Frontal cortex (tissue), 4 donors: Measurements from ENCODE around the gene AP1B1. TPM values are rescaled to one million over a fixed set of nuclear protein-coding genes. Genes with fewer than 3 reads are reported as not detected.

Experiments used
- DNase-seq, 2 donors: peaks; one replicate each; pipeline ENCODE4 v3.0.0; 2012; ENCODE audit warnings: low spot score in 2 of 2
- FAIRE-seq: peaks from 2 replicates; lab custom pipeline; 2012; peaks lifted over from hg19 to GRCh38; lab: Jason Lieb, UNC
- total RNA-seq: library from RNA; depleted of rRNA; stranded (reverse); fragments of >200 nt; gene quantifications from one replicate; pipeline ENCODE4 v1.2.3, GENCODE V29; 2014
- donor health status: control.
- donor health status: control.
- donor health status: control.

The AP1B1 gene
- total RNA-seq, 1 donor from 2014 or later: 44.8 TPM

DNA sequence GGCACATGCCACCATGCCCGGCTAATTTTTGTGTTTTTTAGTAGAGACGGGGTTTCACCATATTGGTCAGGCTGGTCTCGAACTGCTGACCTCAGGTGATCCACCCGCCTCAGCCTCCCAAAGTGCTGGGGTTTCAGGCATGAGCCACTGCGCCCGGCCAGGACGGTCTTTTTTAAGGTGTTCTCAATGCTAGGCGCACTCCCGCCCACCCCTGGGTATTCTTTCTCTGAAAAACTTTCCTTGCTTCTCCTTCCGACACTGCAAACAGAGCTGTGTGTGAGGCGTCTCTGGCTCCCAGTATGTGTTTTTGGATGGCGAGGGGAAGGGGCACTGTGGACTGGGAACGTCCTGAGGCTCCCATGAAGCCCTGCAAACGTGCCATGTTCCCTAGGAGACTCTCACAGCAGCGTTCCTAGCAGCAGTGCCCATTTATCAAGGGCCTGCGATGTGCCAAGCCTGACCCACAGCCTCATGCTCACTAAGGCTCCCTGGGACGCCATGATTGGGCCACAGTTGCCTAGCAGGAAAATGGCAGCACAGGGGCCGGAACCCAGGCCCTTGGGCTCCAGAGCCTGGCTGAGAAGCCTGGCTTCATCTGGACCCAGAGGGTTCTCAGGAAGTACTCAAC lies 70.4 kb downstream of the AP1B1 start:
- FAIRE-seq (no peak), DNase-seq (no peak)

DNA sequence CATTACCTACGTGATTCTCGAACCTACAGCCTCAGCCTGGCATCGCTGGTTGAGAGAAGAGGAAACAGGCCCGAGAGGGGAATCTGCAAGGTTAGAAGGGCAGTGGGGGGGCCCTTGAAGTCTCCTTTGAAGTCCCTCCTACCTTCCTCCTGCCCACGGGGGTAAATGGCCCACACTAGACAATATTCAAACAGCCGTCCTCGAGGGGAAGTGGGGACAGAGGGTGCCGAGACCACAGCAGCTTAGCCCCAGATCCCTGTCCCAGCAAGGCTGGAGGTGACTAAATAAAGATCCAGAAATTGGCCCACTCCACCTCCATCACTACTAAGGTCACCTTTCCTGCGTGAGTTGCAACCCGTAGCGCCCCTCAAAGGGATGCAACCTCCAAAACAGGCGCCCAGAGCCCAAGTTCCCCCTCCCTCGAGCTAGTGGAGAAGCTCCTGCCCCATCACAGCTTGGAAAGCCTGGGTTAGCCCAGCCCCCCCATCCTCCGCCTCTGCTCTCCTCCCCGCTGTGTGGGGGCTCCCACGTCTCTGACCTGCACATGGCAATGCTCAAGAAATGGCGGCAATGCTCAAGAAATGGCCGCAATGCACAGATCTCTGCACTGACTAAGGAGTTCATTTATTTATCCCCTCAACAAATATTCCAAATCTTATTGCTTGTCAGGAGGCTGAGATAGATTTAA lies 72.1 kb downstream of the AP1B1 start:
- FAIRE-seq: no peak
- DNase-seq: no peak

DNA sequence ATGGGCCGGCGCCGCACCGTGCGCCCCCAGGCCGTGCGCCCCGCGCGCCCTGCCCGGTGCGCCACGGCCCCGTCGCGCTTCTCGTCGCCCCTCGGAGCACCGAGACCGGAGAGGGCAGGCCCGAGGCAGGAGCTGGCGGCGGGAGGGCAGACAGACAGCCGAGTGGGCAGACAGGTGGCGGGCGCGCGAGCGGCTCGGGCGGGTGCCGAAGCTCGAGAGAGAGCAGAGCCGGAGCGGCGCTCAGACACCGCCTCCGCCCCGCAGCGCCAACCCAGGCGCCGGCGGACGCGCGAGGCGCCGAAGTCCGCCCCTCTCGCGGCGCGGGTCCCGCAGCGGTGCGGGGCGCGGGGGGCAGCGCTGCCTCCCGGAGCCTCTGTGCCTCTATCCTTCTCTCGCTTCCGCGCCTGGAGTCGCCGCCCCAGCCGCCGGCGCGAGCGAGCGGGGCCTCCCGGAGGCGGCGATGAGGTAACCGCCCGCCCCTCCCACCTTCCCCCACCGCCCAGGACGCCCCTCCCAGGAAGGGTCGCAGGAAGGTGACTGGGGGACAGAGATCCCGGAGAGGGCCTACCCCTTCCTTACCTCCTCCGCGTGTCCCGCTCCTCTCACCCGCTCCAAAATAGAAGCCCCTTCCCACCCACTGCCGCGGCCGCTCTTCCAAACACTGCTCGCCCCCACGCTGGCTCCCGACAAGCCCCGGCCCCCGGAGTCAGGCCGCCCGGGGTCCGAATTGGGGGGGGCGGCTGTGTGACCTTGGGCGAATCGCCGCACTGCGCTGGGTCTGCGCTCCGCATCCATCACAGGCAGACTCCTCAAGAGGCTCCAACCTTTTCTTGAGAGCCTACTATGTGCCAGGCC lies 72.9 kb downstream of the AP1B1 start, which contains the start of gene RASL10A:
Gene RASL10A (minus strand): TSS at position 412 of the 855 bp plus-strand sequence. CDS start 451 bp downstream, outside the sequence.
- FAIRE-seq: no peak
- peak in 1 of 2 donors; percentile 54 for DNase-seq

DNA sequence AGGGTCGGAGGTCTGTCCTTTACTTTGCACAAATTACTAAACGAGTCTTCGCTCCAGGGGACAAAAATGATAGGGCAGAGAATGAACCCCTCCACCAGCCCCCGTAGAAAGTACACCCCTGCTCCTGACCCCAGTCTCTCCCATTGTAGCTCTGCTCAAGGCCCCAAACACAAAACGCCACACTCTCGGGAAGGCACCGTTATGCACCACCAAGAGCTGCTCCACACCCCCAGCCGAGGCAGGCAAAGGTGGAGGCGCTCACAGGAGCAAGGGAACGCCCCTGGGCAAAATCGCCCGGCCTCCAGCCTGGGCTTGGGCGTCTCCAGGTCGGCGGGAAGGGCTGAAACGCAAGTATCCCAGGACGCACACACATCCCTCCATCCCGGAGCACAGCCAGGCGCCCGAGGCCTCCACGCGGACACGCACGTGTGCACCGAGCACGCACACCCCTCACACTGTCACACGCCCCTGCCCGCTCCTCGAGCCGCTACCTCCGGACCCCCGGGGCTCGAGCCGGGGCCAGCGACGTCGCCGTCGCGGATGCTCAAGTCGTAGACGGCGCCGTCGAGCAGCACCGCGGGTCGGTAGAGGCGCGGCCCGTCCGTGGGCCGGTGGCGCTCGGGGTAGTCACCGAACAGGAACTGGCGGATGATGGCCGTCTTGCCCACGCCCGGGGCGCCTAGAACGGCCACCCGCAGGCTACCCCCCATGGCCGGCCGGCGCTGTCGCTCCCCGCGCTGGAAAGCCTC lies 73.7 kb downstream of the AP1B1 start:
- DNase-seq (no peak), FAIRE-seq (no peak)

DNA sequence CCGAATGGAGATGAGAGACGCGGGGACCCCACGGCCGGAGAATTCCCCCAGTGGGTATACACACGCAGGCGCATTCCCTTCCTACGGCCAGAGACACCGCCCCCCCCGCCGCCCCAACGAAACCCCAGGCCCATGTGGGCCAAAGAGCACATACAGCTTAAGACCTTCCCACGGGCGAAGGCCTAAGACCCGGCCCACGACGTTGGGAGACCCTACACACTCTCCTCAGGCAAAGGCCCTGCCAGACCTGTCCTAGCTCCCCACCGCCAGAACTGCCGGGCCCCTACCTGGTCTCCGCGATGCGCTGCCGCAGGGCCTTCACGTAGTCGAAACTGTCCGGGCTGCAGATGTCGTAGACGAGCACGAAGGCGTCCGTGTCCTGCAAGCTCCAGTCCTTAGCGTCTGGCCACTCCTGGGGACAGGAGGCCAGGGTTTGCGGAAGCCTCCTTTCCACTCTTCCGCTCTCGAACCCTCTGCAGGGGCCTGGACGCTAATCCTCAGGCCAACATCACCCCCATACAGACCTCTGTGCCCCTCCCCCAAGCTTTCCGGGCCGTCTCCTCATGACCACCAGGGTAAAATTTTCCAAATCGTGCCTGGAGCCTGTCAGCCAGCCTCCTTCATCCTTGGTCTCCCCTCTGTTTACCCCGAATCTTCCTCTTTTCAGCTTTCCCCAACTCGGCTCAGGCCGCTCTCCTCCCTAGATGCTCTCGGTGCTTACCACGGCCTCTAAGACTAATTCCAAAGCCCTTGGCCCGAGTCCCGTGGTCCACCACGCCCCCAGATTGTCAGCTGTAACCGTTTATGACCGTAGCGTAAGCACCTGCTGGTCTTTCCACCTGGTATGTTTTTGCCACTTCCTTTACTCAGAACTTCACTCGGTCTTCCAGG lies 74.5 kb downstream of the AP1B1 start:
- no peak for FAIRE-seq
- DNase-seq: no peak

DNA sequence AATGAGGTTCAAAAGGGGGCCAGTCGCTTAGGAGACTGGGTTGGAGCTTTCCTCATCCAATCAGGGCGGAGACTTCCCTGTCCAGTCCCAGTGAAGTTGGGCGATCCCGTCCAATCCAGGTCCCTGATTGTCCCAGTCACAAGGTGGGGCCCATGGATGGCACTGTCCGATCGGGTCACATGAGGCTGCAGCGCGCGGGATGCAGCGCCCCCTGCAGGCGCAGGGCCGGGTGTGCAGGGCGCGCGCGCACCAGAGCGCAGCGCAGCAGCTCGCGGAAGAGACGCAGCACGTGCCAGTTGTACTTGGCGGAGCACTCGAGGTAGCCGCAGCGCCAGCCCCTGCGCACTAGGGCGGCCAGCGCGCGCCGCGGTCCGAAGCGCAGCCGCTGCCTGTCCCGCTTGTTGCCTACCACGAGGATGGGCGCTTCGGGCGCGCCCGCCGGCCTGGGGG lies 75.2 kb downstream of the AP1B1 start:
- FAIRE-seq (no peak), DNase-seq (peak; percentile 61 to 67)

DNA sequence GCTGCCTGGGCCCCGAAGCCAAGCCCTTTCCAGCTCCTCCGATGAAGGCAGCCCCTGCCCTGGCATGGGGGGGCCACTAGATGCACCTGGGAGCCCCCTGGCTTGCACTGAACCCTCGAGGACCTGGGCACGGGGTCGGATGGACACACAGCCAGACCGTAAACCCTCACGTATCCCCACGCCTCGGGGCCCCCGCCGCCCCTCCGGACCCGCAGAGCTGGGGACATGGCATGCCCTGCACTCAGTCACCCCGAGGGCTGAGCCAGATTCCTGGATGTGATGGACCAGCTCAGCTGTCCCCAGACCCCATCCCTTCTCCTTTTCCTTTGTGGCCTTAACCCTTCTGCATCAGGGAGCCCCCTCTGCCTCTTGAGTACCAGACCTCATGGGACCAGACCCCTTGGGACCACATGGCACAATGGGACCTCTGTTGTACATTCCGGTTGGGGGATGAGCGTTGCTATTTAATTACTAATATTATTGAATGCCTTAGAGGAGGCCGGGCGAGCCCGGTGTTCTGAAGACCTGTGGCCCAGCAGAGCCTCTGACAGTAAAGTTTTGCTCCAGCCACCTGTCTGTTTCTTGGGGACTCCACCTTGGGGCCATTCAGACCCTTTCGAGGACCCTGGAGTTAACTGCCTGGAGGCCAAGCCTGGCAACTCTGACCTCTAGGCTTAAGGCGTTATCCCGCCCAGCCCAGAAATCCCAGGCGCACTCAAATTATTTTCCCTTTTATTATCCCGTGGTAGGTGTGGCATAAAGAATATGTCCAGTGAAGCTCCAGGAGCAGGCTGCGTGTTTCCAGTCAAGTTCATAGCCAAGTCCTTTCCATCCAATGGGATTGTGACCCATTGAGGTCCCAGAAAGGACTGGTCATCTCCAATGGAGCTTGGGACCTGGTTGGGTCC lies 75.9 kb downstream of the AP1B1 start:
- DNase-seq (no peak), FAIRE-seq (no peak)

DNA sequence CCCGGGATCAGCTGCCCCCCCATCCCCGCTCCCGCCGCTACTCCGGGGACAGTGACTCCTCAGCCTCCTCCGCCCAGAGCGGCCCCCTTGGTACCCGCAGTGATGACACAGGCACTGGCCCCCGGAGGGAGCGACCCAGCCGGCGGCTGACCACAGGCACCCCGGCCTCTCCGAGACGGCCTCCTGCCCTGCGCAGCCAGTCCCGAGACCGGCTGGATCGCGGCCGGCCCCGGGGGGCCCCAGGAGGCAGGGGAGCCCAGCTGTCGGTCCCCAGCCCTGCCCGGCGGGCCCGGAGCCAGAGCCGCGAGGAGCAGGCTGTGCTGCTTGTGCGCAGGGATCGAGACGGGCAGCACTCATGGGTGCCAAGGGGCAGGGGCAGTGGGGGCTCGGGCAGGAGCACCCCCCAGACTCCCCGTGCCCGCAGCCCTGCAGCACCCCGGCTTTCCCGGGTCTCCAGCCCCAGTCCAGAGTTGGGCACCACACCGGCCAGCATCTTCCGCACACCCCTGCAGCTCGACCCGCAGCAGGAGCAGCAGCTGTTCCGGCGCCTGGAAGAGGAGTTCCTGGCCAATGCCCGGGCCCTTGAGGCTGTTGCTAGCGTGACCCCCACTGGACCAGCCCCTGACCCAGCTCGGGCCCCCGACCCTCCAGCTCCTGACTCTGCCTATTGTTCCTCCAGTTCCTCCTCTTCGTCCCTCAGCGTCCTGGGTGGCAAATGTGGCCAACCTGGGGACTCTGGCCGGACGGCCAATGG lies 76.7 kb downstream of the AP1B1 start:
- DNase-seq (no peak), FAIRE-seq (no peak)

DNA sequence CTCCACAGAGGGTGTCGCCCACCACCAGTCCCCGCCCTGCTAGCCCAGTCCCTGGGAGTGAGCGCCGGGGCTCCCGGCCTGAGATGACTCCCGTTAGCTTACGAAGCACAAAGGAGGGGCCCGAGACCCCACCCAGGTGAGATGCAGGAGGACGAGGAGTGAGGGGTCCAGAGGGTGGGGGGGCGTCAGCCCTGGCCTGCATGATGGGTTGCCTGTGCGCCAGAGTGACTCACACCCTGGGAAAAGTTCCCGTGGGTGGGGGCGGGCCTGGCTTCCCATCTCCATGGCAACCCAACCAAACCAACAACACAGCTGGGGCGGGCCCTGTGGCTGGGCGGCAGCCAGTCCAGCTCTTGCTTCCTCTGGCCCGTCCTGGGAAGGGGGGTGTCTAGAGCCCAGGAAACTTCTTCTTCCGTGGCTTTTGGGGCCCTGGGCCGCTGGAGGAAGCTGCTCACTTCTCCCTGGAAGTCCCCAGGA lies 77.5 kb downstream of the AP1B1 start:
- DNase-seq (peak; percentile 98 to 99), FAIRE-seq (no peak)

DNA sequence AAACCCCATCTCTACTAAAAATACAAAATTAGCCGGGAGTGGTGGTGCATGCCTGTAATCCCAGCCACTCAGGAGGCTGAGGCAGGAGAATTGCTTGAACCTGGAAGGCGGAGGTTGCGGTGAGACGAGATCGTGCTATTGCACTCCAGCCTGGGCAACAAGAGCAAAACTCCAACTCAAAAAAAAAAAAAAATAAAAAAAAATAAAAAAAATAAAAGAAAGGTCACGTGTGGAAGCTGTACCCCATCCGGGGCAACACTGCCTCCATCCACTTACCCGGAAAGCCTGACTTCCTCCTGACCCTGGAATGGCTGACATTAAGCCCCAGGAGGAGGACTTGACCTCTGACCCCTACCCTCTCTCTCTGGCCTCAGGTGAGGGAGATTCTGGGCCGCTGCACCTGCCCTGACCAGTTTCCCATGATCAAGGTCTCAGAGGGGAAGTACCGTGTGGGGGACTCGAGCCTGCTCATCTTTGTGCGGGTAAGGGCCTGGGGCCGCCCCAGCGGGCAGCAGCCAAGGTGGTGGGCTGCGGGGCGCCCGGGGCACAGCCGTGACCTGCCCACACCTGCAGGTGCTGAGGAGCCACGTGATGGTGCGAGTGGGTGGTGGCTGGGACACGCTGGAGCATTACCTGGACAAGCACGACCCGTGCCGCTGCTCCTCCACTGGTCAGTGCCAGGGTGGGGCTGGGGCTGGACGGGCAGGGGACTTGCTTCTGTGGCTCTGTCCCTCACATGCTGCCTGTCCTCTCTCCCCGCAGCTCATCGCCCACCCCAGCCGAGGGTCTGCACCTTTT lies 78.1 kb downstream of the AP1B1 start:
- FAIRE-seq (no peak), DNase-seq (no peak)

DNA sequence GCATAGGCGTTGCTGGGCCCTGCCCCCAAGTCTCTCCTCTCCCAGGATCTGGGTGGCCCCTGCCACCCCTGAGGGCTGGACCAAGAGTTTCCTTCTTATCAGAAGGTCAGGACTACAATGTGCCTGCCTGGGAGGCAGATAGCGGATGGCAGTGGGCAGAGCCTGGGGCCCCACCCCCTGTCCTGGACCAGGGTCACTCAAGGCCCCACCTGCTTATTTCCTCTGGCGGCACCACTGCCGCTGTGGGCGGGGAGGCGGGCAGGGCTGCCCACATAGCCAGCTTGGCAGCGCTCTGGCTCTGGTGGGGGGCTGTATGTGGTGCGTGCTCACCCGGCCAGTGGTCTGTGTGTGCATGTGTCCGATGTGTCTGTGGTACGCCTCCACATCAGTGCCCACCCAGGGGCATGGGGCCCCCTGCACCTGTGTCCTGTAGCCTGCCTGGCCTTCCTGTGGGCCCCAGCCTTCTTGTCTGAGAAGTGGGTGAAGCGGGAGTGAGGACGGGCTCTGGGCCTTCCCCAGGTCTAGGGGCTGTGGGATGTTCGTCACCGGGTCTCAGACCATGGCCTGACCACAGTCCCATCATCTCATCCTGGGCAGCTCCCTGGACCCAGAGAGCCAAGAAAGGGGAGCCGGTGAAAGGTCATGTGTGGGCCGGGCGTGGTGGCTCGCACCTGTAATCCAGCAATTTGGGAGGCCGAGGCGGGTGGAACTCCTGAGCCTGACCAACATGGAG lies 78.9 kb downstream of the AP1B1 start:
- FAIRE-seq (no peak), DNase-seq (no peak)

DNA sequence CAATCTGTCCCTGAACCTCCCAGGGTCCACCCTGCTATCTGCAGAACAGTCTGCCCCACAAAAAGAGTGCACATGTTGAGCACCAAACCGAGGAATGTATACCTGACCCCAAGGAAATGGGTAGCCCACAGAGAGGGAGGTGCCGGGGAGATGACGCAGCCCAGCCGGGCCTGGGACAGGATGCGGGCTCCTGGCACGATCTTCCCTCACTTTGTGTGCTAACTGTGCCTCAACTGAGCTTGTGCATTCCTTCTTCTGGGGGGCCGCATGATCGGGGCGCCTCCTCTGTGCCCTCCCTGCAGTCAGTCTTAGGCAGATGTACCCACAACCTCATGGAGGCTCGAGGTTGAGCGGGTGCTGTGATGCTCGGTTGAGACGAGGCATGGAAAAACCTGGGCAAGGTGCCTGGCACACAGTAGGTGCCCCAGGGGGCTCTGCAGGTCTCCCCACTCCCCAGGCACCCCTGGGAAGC lies 79.5 kb downstream of the AP1B1 start:
- DNase-seq (no peak), FAIRE-seq (no peak)

DNA sequence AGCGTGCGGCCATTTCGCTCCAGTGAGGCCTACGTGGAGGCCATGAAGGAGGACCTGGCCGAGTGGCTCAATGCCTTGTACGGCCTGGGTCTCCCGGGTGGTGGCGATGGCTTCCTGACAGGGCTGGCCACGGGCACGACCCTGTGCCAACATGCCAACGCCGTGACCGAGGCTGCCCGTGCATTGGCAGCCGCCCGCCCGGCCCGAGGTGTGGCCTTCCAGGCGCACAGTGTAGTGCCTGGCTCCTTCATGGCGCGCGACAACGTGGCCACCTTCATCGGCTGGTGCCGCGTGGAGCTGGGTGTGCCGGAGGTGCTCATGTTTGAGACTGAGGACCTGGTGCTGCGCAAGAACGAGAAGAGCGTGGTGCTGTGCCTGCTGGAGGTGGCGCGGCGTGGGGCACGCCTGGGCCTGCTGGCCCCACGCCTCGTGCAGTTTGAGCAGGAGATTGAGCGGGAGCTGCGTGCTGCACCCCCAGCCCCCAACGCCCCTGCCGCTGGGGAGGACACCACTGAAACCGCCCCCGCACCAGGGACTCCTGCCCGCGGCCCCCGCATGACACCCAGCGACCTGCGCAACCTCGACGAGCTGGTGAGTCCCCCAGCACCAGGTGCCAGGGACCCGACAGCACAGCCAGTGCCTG lies 80.1 kb downstream of the AP1B1 start:
- DNase-seq (no peak), FAIRE-seq (no peak)

DNA sequence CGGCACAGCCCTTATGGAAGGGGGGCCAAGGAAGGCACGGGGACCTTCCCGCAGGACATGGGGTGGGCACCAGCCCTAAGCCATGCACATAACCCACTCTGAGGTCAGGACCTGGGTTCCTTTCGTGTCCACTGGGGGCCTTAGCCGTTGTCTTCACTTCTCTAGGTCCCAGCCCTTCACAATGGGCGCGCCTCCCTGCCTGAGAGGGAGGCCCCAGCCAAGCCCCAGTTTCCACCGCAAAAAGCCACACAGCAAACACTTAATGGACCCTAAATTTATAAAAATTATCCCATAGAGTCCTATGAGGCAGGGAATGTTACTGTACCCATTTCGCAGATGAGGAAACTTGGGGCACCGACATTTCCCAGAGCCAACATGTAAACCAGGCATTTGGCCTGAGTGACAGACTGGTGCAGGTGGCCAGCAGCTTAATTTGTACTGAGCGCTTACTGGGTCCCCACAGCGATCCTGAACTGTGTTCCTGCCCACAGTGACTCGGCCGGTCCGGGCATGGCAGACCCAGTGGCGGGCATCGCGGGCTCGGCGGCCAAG lies 80.7 kb downstream of the AP1B1 start:
- no peak for FAIRE-seq
- DNase-seq: peak in 1 of 2 donors; percentile 32
